Activated naive CD8-positive, alpha-beta T cell (primary cell): ENCODE measurements around the gene LRP5.

Source experiments
- H3K27ac Mint-ChIP-seq: one replicate; pipeline ENCODE4 v1.8.0; 2021; ENCODE audit warnings: mixed read lengths
- H3K27me3 Mint-ChIP-seq: one replicate; pipeline ENCODE4 v1.8.0; 2021; ENCODE audit warnings: mixed read lengths
- H3K36me3 Mint-ChIP-seq: one replicate; pipeline ENCODE4 v1.8.0; 2021; ENCODE audit warnings: mixed read lengths
- H3K4me1 Mint-ChIP-seq: one replicate; pipeline ENCODE4 v1.8.0; 2021; ENCODE audit warnings: low read depth, mixed read lengths
- H3K4me3 Mint-ChIP-seq: one replicate; pipeline ENCODE4 v1.8.0; 2021; ENCODE audit warnings: mild to moderate bottlenecking, mixed read lengths
- H3K9me3 Mint-ChIP-seq: one replicate; pipeline ENCODE4 v1.8.0; 2021; ENCODE audit warnings: low read depth, mixed read lengths

Gene LRP5

DNA sequence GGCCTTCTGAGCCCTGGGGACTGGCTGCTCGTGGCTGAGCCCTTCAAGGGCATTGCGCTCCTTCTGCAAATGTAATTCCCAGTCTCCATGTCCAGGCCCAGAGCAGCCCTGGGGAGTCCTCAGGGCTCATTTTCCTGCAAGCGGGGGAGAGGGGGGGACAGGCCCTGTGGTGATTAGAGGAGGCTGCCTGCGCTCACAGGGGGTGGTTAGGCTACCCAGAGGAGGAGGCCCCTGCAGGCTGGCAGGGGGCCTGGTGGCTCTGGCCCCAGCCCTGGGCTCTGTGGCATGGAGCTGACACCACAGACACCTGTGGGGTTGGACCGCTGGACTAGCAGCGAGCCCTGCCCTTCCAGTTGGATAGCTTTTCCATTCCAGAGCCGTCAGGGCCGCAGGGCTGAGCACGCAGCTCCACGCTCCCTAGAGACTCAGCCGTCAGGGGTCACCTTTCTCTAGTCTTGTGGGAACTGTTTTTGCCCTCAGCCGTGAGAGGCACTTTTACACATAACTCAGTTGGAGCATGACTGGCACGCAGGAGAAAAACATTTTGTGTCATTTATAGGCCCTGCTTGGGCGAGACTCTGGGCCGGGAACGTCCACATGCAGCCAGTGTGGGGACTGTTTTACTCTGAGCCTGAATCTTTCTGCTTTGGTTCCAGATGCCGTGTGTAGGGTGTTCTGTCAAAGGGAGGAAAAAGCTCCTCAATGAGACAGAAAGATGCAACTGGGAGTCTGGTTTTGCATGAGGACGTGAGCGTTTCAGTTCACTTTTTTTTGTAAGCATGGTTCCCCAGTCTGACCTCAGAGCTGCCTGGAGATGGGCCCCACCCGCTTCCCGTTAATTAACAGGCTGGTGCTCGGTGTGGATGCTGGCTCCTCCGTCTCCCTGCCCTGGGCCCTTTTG, 58.1 kb downstream of the LRP5 start:
- H3K27ac Mint-ChIP-seq = no peak overlapping the region
- H3K4me1 Mint-ChIP-seq = no peaks in the 10 kb centered on the region
- no peaks in the 10 kb centered on the region for H3K9me3 Mint-ChIP-seq
- no peaks in the 10 kb centered on the region for H3K27me3 Mint-ChIP-seq
- H3K4me3 Mint-ChIP-seq = no peak overlapping the region
- H3K36me3 Mint-ChIP-seq = peaks cover 3% of the 10 kb centered on the region

DNA sequence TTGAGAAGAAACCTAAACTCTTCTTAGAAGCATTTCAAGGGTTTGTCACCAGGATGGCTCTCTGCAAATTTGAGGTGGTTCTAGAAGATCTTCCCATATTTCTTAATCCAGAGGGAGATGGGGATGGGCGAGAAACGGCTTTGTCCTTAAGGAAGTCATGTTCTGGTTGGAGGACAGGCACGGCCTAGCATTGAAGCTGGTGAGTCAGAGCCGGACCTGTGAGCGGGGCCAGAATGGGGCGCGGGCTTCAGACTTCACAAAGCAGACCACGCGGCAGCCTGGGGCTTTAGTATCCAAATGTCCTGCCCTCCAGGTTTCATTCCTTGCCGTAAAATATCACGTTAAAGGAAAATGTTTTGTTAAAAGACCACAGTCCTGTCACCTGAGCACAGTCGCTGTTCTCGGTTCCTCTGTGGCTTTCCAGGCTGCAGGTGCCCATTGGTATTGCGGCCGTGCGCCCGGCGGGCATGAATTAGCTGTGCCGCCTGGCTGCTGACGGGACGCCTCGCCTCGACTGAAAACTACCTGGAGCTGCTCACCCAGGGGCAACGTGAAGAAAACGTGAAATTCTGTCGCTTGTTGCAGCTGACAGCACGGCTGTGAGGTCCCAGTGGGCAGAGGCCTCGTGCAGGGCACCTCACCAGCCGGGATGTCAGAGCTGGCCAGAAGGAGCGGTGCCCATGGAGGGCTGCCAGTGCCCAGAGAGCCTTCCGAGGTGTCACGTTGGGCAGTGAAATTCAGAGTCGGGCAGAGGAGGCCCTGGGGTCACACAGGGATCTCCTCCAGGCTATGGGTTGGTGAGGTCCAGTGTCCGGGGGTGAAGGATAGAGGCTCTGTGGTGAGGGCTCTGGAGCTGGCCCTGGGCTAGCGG, 59.0 kb downstream of the LRP5 start:
- Mint-ChIP-seq H3K36me3 (peaks cover 3% of the 10 kb centered on the region), H3K4me3 (no peak overlapping the region), H3K9me3 (no peaks in the 10 kb centered on the region), H3K27ac (no peak overlapping the region), H3K4me1 (no peaks in the 10 kb centered on the region), H3K27me3 (no peaks in the 10 kb centered on the region)

GRCh38 chr11:68372114-68372513, 59.7 kb downstream of the LRP5 start:
- H3K27me3 Mint-ChIP-seq = no peaks in the 10 kb centered on the region
- no peaks in the 10 kb centered on the region for H3K4me1 Mint-ChIP-seq
- no peak overlapping the region for H3K4me3 Mint-ChIP-seq
- H3K36me3 Mint-ChIP-seq = no peaks in the 10 kb centered on the region
- H3K9me3 Mint-ChIP-seq = no peaks in the 10 kb centered on the region
- H3K27ac Mint-ChIP-seq = no peak overlapping the region

- H3K4me1 Mint-ChIP-seq = no peaks in the 10 kb centered on the region
- no peaks in the 10 kb centered on the region for H3K27me3 Mint-ChIP-seq
- no peaks in the 10 kb centered on the region for H3K36me3 Mint-ChIP-seq
- no peak overlapping the region for H3K4me3 Mint-ChIP-seq
- H3K9me3 Mint-ChIP-seq = no peaks in the 10 kb centered on the region
- H3K27ac Mint-ChIP-seq = no peak overlapping the region
Observed at GRCh38 chr11:68372625-68373024, 60.2 kb downstream of the LRP5 start.

GRCh38 chr11:68373189-68373814, 60.9 kb downstream of the LRP5 start:
- no peaks in the 10 kb centered on the region for H3K9me3 Mint-ChIP-seq
- no peaks in the 10 kb centered on the region for H3K4me1 Mint-ChIP-seq
- no peak overlapping the region for H3K4me3 Mint-ChIP-seq
- no peaks in the 10 kb centered on the region for H3K36me3 Mint-ChIP-seq
- no peak overlapping the region for H3K27ac Mint-ChIP-seq
- H3K27me3 Mint-ChIP-seq = no peaks in the 10 kb centered on the region

GRCh38 chr11:68373815-68374501, 61.6 kb downstream of the LRP5 start:
- no peak overlapping the region for H3K27ac Mint-ChIP-seq
- H3K27me3 Mint-ChIP-seq = no peaks in the 10 kb centered on the region
- H3K4me3 Mint-ChIP-seq = no peak overlapping the region
- no peaks in the 10 kb centered on the region for H3K4me1 Mint-ChIP-seq
- no peaks in the 10 kb centered on the region for H3K36me3 Mint-ChIP-seq
- no peaks in the 10 kb centered on the region for H3K9me3 Mint-ChIP-seq

GRCh38 chr11:68374531-68374930, 62.1 kb downstream of the LRP5 start:
- H3K9me3 Mint-ChIP-seq = no peaks in the 10 kb centered on the region
- H3K4me3 Mint-ChIP-seq = no peak overlapping the region
- H3K4me1 Mint-ChIP-seq = no peaks in the 10 kb centered on the region
- H3K27me3 Mint-ChIP-seq = no peaks in the 10 kb centered on the region
- H3K27ac Mint-ChIP-seq = no peak overlapping the region
- H3K36me3 Mint-ChIP-seq = no peaks in the 10 kb centered on the region

- Mint-ChIP-seq H3K4me3 (no peak overlapping the region), H3K27me3 (no peaks in the 10 kb centered on the region), H3K27ac (no peak overlapping the region), H3K36me3 (no peaks in the 10 kb centered on the region), H3K9me3 (no peaks in the 10 kb centered on the region), H3K4me1 (peaks cover 7% of the 10 kb centered on the region)
Observed at GRCh38 chr11:68375337-68375736, 62.9 kb downstream of the LRP5 start.

- Mint-ChIP-seq H3K27ac (no peak overlapping the region), H3K9me3 (no peaks in the 10 kb centered on the region), H3K4me1 (peaks cover 11% of the 10 kb centered on the region), H3K4me3 (no peak overlapping the region), H3K27me3 (no peaks in the 10 kb centered on the region), H3K36me3 (no peaks in the 10 kb centered on the region)
Observed at GRCh38 chr11:68375766-68376165, 63.4 kb downstream of the LRP5 start.

GRCh38 chr11:68377389-68377795, 65.0 kb downstream of the LRP5 start:
- Mint-ChIP-seq H3K27ac (no peak overlapping the region), H3K4me3 (no peak overlapping the region), H3K4me1 (peaks cover 16% of the 10 kb centered on the region), H3K27me3 (no peaks in the 10 kb centered on the region), H3K36me3 (no peaks in the 10 kb centered on the region), H3K9me3 (no peaks in the 10 kb centered on the region)

DNA sequence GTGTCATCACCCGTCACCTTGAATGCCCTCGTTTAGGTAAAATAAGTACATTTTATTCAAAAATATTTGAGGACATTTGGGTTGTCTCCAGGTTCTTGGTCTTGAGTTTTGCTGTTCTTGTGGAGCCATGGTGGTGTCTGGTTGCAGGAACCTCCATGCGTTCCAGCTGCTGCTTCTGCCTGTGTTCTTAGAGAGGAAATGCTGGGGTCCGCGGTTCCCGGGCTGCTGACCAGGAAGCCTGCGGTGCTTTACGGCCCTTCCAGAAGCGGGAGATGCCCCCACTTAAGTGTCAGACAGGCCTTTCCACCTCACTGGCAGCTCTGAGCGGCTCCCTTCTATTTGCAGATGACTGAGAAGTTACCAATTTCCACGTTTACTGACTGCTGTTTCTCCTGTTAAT, 66.8 kb downstream of the LRP5 start:
- H3K27ac Mint-ChIP-seq = no peak overlapping the region
- no peaks in the 10 kb centered on the region for H3K36me3 Mint-ChIP-seq
- H3K27me3 Mint-ChIP-seq = no peaks in the 10 kb centered on the region
- no peak overlapping the region for H3K4me3 Mint-ChIP-seq
- H3K4me1 Mint-ChIP-seq = peaks cover 16% of the 10 kb centered on the region
- H3K9me3 Mint-ChIP-seq = no peaks in the 10 kb centered on the region

- H3K4me3 Mint-ChIP-seq = peak overlapping the region; percentile 11
- H3K27me3 Mint-ChIP-seq = no peaks in the 10 kb centered on the region
- no peaks in the 10 kb centered on the region for H3K9me3 Mint-ChIP-seq
- no peaks in the 10 kb centered on the region for H3K36me3 Mint-ChIP-seq
- H3K4me1 Mint-ChIP-seq = peaks cover 16% of the 10 kb centered on the region
- no peak overlapping the region for H3K27ac Mint-ChIP-seq
Observed at GRCh38 chr11:68380786-68381622, 68.6 kb downstream of the LRP5 start.

GRCh38 chr11:68381716-68382115, 69.3 kb downstream of the LRP5 start:
- Mint-ChIP-seq H3K27me3 (no peaks in the 10 kb centered on the region), H3K27ac (no peak overlapping the region), H3K4me3 (no peak overlapping the region), H3K9me3 (no peaks in the 10 kb centered on the region), H3K4me1 (peaks cover 16% of the 10 kb centered on the region), H3K36me3 (no peaks in the 10 kb centered on the region)
